ENCODE measurements around the gene CLN6. TPM values are rescaled to one million over a fixed set of nuclear protein-coding genes. Genes with fewer than 3 reads are reported as not detected.
A peak's percentile ranks its signal among the peaks of the same experiment; 100 is the strongest.

CLN6 gene
- total and polyA plus RNA-seq, 2 experiments from 2014 or later: 10.7 to 18.7 TPM

GRCh38 chr15:68195336-68196112 is 34.0 kb downstream of the CLN6 start:
- Histone ChIP-seq H3K27me3 (no peaks in the 10 kb centered on the region), H3K4me3 (no peak overlapping the region), H3K4me1 (ENCODE audit: insufficient read depth) (peaks cover 10% of the 10 kb centered on the region), H3K79me2 (peaks cover 8% of the 10 kb centered on the region), H3K36me3 (replicated peaks; ENCODE audit: insufficient read depth, low read depth) (no peaks in the 10 kb centered on the region), H3K9me2 (replicated peaks; ENCODE audit: insufficient read depth) (no peaks in the 10 kb centered on the region), H2AFZ (no peak overlapping the region), H3K4me2 (no peak overlapping the region), H3K27ac (peak overlapping the region; percentile 27), H3K9me3 (ENCODE audit: low read depth) (no peaks in the 10 kb centered on the region), H4K20me1 (ENCODE audit: insufficient read depth, poor library complexity, severe bottlenecking) (peaks cover 4% of the 10 kb centered on the region)
- DNase-seq (ENCODE audit: low spot score): no peak
- TF ChIP-seq EZH2 (IDR thresholded peaks at IDR 0.05; ENCODE audit: borderline replicate concordance) (no peak), EZH2phosphoT487 (IDR thresholded peaks at IDR 0.05; ENCODE audit: low read depth, severe bottlenecking, unreplicated experiment) (no peak), CTCF (IDR thresholded peaks at IDR 0.05; ENCODE audit: poor library complexity) (no peak)
- WGBS (ENCODE audit: low lambda C conversion rate, missing lambda C conversion rate): 91% methylated on average over 8 of the region's 8 CpGs

GRCh38 chr15:68192804-68193486 is 36.6 kb downstream of the CLN6 start:
- Histone ChIP-seq H3K4me1 (ENCODE audit: insufficient read depth) (peaks cover 6% of the 10 kb centered on the region), H4K20me1 (ENCODE audit: insufficient read depth, poor library complexity, severe bottlenecking) (no peaks in the 10 kb centered on the region), H3K36me3 (replicated peaks; ENCODE audit: insufficient read depth, low read depth) (no peaks in the 10 kb centered on the region), H2AFZ (no peak overlapping the region), H3K4me2 (no peak overlapping the region), H3K27me3 (no peaks in the 10 kb centered on the region), H3K9me2 (replicated peaks; ENCODE audit: insufficient read depth) (no peaks in the 10 kb centered on the region), H3K9me3 (ENCODE audit: low read depth) (no peaks in the 10 kb centered on the region), H3K27ac (peak overlapping the region; percentile 57), H3K79me2 (peaks cover 4% of the 10 kb centered on the region), H3K4me3 (no peak overlapping the region)
- peak; percentile 5 for DNase-seq (ENCODE audit: low spot score)
- 81% methylated on average over 5 of the region's 5 CpGs for WGBS (ENCODE audit: low lambda C conversion rate, missing lambda C conversion rate)
- TF ChIP-seq EZH2phosphoT487 (IDR thresholded peaks at IDR 0.05; ENCODE audit: low read depth, severe bottlenecking, unreplicated experiment) (no peak), EZH2 (IDR thresholded peaks at IDR 0.05; ENCODE audit: borderline replicate concordance) (no peak), CTCF (IDR thresholded peaks at IDR 0.05; ENCODE audit: poor library complexity) (no peak)

GRCh38 chr15:68192117-68192516 is 37.4 kb downstream of the CLN6 start:
- H3K9me3 ChIP-seq (ENCODE audit: low read depth): no peaks in the 10 kb centered on the region
- H4K20me1 ChIP-seq (ENCODE audit: insufficient read depth, poor library complexity, severe bottlenecking): no peaks in the 10 kb centered on the region
- no peaks in the 10 kb centered on the region for H3K36me3 ChIP-seq (replicated peaks; ENCODE audit: insufficient read depth, low read depth)
- H3K27ac ChIP-seq: peak overlapping the region; percentile 57
- 85% methylated on average over 4 of the region's 4 CpGs for WGBS (ENCODE audit: low lambda C conversion rate, missing lambda C conversion rate)
- no peaks in the 10 kb centered on the region for H3K9me2 ChIP-seq (replicated peaks; ENCODE audit: insufficient read depth)
- H2AFZ ChIP-seq: no peak overlapping the region
- H3K4me1 ChIP-seq (ENCODE audit: insufficient read depth): peaks cover 9% of the 10 kb centered on the region
- H3K79me2 ChIP-seq: peaks cover 4% of the 10 kb centered on the region
- H3K4me2 ChIP-seq: no peak overlapping the region
- no peaks in the 10 kb centered on the region for H3K27me3 ChIP-seq
- H3K4me3 ChIP-seq: no peak overlapping the region
- peak; percentile 5 for DNase-seq (ENCODE audit: low spot score)
- TF ChIP-seq EZH2 (IDR thresholded peaks at IDR 0.05; ENCODE audit: borderline replicate concordance) (no peak), CTCF (IDR thresholded peaks at IDR 0.05; ENCODE audit: poor library complexity) (no peak), EZH2phosphoT487 (IDR thresholded peaks at IDR 0.05; ENCODE audit: low read depth, severe bottlenecking, unreplicated experiment) (no peak)
